ENCODE data around the gene TRAPPC5. TPM values are rescaled to one million over a fixed set of nuclear protein-coding genes. Genes with fewer than 3 reads are reported as not detected.

Gene TRAPPC5
- polyA plus RNA-seq, 12 donors: 24.1 to 50.8 (median 29.3) TPM; not detected in 1

DNA sequence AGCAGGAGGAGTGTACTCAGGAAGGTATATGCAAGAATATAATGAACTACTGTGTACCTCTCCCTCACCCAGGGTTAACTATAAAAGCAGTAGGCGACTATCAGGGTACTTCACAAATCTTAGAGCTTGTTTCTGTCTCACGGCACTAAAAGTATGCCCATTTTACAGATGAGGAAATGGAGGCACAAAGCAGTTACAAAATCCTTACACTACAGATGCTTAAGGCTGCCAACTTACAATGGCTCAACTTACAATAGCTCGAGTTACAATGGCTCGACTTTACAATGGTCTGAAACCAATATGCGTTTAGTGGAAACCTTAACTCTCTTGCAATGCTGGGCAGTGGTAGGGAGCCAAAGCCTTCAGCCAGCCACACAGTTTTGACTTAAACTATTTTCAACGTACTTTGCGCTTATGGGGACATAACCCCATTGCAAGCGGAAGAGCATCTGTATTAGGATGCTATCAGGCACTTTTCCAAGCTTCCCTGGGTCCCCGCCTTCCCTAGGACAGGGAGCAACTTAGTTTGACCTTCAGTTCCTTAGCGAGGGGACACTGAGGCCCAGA is 17.2 kb downstream of the TRAPPC5 start:
- DNase-seq: no peak

DNA sequence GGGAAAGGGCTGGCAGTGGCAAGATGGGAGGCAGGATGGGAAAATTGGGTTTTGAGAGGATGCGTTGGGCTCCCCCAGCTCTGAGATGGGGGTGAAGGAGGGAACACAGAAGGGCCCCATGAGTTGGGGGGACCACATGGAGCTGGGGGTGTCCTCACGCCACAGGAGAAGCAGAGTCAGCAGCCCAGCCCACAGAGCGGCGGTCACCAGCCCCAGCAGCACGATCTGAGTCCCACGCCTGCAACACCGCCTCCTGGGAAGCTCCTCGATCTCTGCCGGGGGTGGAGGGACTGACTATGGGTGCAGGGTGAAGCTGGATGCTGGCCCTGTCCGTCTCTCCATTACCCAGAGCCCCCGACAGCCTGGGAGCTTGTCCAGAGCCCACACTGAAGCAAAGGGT is 17.9 kb downstream of the TRAPPC5 start:
- DNase-seq: no peak

DNA sequence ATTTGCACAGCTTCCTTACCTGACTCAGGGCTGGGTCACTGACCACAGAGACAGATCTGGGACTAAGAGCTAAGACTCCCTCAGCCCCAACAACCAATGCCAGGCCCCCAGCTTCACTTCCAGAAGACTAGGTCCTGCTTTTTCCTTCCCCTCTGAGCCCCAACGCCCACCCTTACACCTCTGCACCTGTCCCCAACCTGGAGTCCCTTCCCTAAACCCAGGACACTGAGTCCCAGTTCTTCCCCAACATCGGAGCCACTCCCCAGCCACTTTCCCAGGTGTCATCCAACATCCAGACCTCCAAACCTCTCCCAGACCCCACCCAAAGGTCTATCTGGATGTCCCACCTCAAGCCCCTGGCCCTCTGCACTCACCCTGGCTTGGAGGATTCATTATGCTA is 18.4 kb downstream of the TRAPPC5 start:
- no peak for DNase-seq

DNA sequence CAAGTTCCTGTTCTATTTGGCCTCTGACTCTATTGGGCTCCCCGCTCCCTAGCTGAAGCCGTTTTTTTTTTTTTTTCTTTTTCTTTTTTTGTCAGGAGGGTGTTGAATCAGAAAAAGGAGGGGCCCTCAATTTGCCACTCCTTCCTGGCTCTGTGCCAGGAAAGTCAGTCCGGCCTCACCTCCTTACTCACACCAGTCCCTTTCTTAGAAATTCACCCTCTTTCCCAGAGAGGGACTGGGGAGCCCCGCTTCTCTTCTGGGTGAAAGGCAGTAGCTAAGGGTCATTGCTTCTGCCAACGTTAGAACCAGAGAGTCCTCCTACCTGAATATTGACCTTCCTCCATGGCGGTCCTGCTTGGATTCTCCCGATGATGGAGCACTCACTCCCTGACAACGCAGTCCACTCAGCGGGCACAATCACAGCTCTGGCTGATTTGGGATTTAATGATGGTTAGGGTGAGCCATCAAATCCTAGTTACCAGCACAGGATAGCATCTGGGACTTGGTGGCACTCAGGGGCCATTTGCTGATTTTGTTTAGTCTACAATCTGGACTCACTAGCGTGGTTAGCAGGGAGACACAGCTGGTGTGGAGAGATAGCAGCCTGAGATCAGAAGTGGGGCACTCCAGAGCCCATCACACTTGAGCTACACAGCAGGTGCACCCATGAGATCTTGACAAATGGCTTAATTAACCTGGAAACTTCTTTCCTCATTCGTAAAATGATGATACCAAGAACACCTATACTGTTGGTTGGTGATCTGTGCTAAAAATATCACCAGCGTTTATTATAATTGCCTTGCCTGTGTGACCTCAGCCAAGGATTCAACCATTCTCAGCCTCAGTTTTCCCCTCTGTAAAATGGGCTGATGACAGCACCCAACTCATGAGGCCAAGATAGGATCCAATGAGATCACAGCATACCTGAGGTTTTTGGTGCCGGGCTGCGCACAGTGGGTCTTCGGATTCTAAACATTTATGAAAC is 19.1 kb downstream of the TRAPPC5 start:
- DNase-seq: no peak

DNA sequence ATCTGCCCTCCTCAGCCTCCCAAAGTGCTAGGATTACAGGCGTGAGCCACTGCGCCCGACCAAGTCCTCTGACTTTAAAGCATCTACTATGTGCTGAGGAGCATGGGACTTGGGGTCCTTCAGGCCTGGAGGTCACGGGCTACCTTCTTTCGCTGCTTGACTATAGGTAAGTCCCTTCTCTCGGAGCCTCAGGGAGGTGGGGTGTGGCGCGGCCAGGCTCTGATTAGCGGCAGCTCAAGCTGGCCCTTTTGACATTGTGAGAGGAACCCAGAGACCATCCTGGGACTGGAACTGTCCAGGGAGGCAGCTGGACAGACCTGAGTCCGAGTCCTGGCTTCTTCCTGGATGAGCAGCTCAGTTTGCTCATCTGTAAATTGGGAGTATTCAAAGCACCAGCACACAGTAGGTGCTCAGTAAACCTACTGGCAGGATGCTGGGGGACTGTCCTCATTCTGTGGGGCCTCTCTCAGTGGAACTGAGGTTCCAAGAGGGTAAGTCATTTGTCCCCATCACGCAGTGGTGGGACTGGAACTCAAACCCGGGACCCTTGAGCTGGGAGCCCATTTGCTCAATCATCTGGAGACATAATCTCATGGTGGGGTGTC is 20.5 kb downstream of the TRAPPC5 start:
- no peak for DNase-seq

DNA sequence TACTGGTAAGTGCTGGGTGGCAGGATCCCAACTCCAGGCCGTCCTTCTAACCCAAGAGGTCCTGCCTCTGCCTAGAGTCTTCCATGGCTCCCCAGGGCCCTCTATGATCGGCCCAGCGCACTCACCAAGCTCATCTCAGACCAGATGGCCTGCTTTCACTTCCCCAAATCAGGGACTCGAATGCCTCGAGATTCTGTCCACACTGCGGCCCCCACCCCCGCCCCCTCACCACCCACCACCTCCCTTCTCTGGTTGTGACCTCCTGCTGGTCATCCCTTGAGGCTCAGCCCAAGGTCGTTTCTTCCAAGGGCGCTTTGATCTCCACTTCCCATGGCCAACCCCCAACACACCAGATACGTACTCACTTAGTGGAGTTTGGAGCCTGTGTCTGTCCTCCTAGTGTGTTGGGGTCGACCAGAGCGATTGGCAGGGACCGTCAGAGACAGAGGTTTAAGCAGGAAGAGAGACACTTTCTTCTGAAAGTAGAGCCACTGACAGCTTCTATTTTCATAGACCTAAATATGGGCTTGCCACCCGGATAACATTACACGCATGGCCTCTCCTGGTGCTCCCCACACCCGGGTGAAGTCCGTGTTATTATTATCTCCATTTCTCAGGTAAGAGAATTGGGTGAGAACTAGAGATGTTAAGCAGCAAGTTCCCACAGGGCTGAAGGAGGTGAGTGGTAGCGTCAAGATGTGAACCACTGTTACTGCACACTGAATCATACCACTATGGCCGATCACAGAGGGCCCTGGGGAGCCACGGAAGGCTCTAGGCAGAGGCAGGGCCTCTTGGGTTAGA is 21.2 kb downstream of the TRAPPC5 start, which contains the start of gene FCER2:
TSS of gene FCER2 (minus strand) at position 478 of the 804 bp plus-strand sequence. CDS start 2,371 bp downstream, outside the sequence.
- DNase-seq: no peak

DNA sequence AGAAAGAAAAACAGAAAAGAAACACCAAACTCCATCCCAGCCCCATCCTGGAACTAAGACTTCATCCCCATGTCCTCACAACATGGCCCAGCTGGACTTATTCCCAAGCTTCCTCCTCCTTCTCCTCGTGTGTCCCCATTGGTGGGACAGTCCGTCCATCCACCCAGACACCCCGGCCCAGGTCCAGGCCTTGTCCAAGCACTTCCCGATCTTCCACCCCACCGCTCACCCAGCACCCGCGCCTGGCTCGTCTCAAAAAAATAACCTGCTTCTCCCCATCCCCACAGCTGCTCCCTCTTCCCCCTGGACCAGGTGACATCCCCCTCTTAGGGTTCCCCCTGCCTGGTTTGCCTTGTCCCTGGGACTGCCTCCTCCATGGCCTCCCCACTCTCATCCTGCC is 22.7 kb downstream of the TRAPPC5 start:
- no peak for DNase-seq

DNA sequence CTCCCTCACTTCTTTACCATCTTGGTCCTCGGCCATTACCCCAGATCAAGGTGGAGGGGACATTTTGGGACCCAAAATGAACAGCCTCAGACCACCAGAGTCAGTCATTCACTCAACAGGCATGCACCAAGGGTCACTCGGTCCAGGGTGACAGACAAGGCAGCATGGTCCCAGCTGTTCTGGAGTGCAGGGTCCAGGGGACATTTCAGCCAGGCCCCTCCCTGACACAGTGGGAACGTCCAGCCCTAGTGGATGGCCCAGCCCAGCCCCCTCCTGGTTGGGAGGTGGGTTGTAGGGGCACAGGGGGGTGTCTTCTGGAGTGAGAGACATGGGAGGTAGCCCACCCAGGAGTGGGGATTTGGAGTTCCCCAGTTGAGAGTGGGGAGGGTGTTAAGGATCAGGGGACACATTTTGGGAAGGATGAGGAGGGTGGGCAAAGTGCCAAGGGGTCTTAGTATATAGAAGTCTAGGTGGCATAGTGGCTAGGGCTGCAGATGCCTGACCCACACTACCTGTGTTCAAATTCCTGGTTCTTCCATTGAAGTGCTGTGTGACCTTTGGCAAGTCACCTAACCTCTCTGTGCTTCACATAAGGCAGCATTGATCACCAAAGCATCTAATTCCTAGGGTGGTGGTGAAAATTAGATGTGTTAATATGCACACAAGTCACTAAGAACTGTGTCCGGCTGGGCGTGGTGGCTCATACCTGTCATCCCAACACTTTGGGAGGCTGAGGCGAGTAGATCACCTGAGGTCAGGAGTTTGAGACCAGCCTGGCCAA is 23.8 kb downstream of the TRAPPC5 start:
- DNase-seq: no peak

DNA sequence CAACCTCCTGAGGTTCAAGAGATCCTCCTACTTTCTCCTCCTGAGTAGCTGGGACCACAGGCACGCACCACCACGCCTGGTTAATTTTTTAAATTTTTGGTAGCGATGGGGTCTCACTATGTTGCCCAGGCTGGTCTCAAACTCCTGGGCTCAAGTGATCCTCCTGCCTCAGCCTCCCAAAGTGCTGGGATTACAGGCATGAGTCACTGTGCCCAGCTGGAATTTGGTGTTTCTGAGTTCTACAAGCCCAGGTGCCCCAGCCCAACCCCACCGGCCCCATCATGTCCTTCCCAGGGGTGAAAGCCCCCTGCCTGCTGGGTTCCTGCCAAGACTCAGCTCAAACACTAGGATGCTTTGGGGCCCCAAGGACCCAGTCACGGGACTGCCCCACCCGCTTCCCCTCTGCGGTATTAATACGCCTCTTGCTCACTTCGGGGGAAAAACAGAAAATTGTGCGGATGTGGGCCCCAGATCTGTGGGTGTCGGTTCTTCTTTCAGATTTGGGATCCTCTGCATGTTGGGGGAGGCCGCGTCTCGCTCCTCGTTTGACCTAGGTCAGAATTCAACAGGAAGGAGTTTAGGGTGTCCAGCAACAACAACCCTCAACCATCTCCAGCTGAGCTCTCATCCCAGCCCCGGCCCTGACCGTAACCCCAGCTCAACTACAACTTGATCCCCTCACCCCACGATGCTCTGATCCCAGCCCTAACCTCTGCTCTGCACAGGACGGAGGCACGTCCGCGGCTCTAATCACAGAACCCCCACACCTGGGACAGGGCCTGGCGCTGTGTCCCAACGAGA is 25.0 kb downstream of the TRAPPC5 start:
- peak; percentile 22 for DNase-seq

DNA sequence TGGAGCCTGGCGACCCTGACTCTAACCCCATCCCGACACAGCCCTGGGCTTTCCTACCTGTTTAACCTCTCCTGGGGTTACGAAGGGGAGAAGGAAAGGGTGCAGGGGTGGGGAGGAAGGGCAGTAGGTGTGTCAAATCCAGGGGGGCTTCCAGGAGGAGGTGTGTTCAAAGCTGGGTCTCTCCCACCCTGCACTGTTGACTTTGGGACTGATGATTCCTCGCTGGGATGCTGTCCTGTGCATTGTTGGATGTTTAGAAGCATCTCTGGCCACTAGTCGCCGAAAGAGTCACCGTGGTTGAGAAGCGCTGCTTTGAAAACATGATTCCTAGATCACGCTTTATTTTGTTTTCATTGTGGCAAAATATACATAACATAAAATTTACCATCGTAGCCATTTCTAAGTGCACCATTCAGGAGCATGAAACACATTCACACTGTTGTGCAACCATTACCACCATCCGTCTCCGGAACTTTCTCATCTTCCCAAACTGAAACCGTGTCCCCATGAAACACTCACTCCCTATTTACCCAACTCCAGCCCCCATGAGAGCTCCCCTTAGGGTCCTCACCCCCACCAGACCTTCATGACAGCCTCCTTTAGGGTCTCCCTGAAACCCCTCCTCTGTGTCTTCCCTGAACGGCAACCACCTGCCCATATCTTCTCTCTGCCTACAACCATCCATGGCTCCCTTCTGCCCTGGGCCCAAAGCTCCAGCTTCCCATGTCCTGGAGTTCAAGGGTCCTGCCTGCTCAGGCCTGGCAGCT is 25.7 kb downstream of the TRAPPC5 start:
- no peak for DNase-seq

DNA sequence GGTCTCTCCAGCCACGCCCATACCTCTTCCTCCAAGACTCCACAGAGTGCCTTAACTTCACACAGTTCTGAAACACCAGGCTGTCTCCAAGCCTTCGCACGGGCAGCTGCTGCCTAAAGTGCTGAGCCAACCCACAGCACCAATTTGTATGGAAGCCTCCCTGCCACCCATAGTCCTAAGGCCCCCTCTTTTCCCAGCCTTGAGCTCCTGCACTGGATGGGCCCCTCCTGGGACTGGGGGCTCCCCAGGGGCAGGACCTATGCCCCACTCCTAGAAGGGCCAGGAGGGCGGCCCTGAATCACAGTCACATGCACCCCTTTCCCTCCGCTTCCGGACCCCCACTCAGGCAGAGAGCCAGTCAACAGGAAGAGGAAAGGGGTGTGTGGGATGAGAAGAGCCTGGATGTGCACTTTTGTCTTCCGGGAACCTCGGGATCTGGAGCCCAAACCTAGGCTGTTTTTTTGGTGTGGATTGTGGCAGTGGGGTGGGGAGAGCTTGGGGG is 26.4 kb downstream of the TRAPPC5 start:
- DNase-seq: no peak

DNA sequence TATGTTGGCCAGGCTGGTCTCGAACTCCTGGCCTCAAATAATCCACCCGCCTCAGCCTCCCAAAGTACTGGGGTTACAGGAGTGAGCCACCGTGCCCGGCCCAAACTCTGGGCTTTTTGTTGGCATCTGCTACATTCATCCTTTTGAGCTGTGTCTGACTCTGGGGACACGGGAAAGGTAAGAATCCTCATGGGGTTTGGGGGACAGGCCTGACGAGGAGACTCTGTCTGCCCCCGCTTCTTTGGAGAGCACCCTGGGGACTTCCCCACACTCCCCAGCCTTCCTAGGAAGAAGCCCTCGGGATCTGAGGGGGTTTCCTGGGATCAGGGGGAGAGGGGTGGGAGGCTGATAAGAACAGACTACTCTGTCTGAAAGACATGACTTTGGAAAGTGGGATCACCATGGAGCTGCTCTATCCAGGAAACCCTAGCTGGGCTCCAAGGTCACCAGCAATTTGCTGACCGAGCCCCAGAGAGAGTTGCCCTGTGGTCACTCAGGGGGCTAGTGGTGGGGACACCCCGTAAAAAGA is 29.4 kb downstream of the TRAPPC5 start:
- DNase-seq: no peak

DNA sequence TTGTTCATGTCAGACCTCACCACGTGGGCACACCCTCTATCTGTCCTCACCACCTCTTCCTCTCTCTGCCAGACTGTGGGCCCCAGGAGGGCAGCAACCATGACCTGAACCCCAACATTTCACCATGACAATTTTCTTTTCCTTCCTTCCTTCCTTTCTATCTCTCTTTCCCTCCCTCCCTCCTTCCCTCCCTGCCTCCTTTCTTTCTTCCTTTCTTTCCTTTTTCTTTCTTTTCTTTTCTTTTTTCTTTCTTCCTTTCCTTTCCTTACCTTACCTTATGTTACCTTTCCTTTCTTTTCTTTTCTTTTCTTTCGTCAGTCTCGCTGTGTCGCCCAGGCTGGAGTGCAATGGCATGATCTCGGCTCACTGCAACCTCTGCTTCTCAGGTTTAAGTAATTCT is 30.0 kb downstream of the TRAPPC5 start:
- DNase-seq: no peak

DNA sequence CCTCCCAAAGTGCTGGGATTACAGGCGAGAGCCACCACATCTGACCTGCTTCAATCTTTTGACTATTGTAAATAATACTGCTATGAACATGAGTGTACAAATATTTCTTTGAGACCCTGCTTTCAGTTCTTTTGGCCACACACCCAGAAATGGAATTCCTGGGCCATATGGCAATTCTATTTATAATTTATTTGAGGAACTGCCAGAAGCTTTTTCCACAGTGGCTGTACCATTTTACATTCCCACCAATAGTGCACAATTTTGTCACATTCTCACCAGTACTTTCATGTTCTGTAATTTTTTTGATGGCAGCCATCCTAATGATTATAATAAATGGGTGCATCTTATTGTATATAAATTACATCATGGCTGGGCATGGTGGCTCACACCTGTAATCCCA is 35.0 kb downstream of the TRAPPC5 start:
- DNase-seq: no peak

DNA sequence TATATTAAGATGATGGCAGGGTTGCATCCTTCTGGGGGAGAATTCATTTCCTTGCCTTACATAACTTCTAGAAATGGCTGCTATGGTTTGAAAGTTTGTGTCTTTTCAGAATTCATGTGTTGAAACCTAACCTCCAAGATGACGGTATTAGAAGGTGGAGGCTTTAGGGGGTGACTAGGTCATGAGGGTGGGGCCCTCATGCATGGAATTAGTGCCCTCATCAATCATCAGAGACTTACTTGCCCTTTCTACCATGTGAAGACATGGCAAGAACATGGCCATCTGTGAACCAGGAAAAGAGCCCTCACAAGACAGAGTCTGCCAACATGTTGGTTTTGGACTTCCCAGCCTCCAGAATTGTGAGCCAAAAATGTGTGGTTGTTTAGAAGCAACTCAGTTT is 36.1 kb downstream of the TRAPPC5 start:
- no peak for DNase-seq

DNA sequence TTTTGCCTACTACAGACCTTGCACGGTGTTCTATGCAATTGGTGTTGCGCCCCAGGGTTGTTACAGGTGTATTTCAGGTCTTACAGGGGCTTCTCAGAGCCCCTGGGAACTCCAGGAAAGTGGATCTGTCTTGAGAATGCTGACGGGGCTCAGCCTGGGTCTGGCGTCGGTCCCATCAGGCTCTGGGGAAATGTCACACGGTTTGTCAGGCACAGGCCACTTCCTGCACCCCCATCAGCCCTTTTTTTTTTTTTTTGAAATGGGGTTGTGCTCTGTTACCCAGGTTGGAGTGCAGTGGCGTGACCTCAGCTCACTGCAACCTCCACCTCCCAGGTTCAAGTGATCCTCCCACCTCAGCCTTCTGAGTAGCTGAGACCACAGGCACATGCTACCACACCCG is 38.0 kb downstream of the TRAPPC5 start:
- DNase-seq: no peak

DNA sequence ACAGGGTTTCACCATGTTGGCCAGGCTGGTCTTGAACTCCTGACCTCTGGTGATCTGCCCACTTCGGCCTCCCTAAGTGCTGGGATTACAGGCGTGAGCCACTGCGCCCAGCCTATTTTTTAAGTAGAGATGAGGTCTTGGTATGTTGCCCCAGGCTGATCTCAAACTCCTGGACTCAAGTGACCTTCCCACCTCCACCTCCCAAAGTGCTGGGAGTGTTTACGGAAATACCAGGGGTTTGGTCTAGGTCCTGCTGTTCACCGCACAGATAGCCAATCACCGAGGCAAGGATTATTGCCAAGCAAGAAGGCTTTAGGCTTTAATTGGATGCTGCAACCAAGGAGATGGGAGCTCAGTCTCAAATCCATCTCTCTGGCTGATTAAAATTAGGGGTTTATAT is 39.7 kb downstream of the TRAPPC5 start:
- no peak for DNase-seq

DNA sequence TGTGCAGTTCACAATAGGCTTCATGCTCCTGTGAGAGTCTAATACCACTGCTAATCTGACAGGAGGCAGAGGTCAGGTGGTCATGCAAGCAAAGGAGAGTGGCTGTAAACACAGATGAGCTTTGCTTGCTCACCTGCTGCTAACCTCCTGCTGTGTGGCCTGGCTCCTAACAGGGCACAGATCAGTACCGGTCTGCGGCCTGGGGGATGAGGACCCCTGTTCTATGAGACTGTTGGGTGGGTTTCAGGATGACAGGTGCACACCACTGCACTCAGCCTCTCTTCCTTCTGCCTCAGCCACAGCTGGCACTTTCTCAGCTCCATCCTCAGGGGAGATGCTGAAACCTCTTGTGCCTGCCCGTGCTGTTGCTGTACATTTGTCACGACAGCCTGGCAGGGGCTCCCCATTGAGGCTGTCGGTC is 41.6 kb downstream of the TRAPPC5 start:
- DNase-seq: no peak

DNA sequence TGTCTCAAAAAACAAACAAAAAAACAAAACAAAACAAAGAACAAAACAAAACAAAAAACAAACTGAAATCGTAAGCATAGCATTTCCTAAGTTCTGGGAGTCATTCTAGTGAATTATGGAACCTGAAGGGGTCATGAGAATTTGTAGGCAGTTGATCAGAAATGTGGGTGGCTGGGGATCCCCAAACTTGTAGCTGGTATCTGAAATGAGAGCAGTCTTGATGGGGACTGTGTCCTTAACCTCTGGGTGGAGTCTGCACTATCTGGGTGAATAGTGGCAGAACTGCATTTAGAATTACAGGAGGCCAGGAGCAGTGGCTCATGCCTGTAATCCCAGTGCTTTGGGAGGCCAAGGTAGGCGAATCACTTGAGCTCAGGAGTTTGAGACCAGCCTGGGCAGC is 45.2 kb downstream of the TRAPPC5 start:
- DNase-seq: no peak

Measured in muscle of arm (tissue), 12 donors.